SK-N-SH (cell line): ENCODE data around the gene AMZ1.

Experiments
- CTCF ChIP-seq: fragments of 200-600 bp; sonication (generic); IDR thresholded peaks from 2 replicates; pipeline ENCODE4 v1.6.1; 2017; ENCODE audit warnings: antibody characterized with exemption, mild to moderate bottlenecking, moderate library complexity
- EP300 ChIP-seq, 2 experiments: IDR thresholded peaks; 2 replicates each; pipeline versions ENCODE4 v1.4.0 to v1.6.1; 2012; ENCODE audit warnings: borderline replicate concordance in 1 of 2, low read depth in 1 of 2, low read length in 1 of 2
- EZH2phosphoT487 ChIP-seq: fragments of 200-600 bp; sonication (generic); IDR thresholded peaks from 2 replicates; pipeline ENCODE4 v1.6.1; 2017; ENCODE audit warnings: low read depth, mixed run types, mild to moderate bottlenecking, antibody characterized with exemption, moderate library complexity, borderline replicate concordance
- FOXJ3 ChIP-seq: sonication (generic); formaldehyde crosslinking; IDR thresholded peaks from 2 replicates; pipeline ENCODE4 v1.5.1; 2020; ENCODE audit warnings: mild to moderate bottlenecking, missing genetic modification reagents
- GABPA ChIP-seq: IDR thresholded peaks from 2 replicates; pipeline ENCODE4 v1.4.0; 2012; ENCODE audit warnings: low read depth, mild to moderate bottlenecking
- GATA2 ChIP-seq: sonication (generic); formaldehyde crosslinking; IDR thresholded peaks from 2 replicates; pipeline ENCODE4 v1.5.0; 2020; ENCODE audit warnings: mild to moderate bottlenecking, missing genetic modification reagents
- JUND ChIP-seq: IDR thresholded peaks from 2 replicates; pipeline ENCODE4 v1.4.0; 2012
- NRF1 ChIP-seq: IDR thresholded peaks from 2 replicates; pipeline ENCODE4 v1.6.1; 2012; ENCODE audit warnings: low read depth, mild to moderate bottlenecking, low read length
- RAD21 ChIP-seq: IDR thresholded peaks from 2 replicates; pipeline ENCODE4 v1.6.1; 2012; ENCODE audit warnings: mild to moderate bottlenecking, low read length
- RXRA ChIP-seq: IDR thresholded peaks from 2 replicates; pipeline ENCODE4 v1.4.0; 2012; ENCODE audit warnings: low read depth, mild to moderate bottlenecking, borderline replicate concordance
- USF1 ChIP-seq: IDR thresholded peaks from 2 replicates; pipeline ENCODE4 v1.4.0; 2012; ENCODE audit warnings: low read depth, borderline replicate concordance
- USF2 ChIP-seq: fragments of 150-350 bp; IDR thresholded peaks from 2 replicates; pipeline ENCODE4 v1.6.1; 2017; ENCODE audit warnings: antibody characterized with exemption, low read length, low read depth, borderline replicate concordance
- TF ChIP-seq, protein P1 (sequence below): IDR thresholded peaks from 2 replicates; pipeline ENCODE4 v1.4.0; 2012; ENCODE audit warnings: low read depth, borderline replicate concordance
- TF ChIP-seq, protein P2 (sequence below): IDR thresholded peaks from 2 replicates; pipeline ENCODE4 v1.6.1; 2012; ENCODE audit warnings: mild to moderate bottlenecking, low read depth, low read length, moderate library complexity

DNA sequence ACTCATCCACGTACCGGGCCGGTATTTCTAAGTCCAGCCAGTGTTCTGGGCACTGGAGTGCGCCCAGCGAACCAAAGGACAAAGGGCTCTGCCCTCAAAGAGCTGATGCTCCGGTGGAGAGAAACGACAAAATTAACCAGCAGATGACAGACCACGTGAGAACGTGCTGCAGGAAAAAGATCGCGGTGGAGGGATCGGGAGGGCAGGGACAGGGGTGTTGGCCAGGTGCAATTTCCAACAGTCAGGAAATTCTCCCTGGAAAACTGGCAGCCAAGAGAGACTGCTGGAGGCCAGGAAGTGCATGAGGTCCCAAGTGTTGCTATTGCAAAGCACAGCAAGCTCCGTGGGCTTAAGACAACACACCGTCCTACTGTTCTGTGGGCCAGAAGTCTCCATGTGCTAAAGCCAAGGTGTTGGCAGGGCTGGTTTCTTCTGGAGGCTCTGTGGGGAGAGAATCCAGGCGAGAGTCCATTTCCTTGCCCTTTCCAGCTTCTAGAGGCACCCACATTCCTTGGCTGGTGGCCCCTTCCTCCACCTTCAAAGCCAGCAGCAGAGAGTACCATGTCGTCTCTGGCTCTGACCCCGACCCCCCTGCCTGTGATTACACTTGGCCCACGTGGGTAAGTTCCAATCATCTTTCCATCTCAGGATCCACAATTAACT lies 21.3 kb upstream of the AMZ1 start:
- TF ChIP-seq FOXJ3 (no peak), NRF1 (no peak), EP300 (IDR thresholded peaks at IDR 0.05; ENCODE audit: borderline replicate concordance in 1 of 2, low read depth in 1 of 2, low read length in 1 of 2) (no peak), EZH2phosphoT487 (no peak), GATA2 (CRISPR knock-in tag) (no peak), CTCF (no peak), USF1 (no peak), USF2 (no peak), JUND (no peak), RXRA (no peak), RAD21 (no peak), GABPA (no peak)
- TF ChIP-seq, protein P1, sequence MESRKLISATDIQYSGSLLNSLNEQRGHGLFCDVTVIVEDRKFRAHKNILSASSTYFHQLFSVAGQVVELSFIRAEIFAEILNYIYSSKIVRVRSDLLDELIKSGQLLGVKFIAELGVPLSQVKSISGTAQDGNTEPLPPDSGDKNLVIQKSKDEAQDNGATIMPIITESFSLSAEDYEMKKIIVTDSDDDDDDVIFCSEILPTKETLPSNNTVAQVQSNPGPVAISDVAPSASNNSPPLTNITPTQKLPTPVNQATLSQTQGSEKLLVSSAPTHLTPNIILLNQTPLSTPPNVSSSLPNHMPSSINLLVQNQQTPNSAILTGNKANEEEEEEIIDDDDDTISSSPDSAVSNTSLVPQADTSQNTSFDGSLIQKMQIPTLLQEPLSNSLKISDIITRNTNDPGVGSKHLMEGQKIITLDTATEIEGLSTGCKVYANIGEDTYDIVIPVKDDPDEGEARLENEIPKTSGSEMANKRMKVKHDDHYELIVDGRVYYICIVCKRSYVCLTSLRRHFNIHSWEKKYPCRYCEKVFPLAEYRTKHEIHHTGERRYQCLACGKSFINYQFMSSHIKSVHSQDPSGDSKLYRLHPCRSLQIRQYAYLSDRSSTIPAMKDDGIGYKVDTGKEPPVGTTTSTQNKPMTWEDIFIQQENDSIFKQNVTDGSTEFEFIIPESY, result no peak
- TF ChIP-seq, protein P2, sequence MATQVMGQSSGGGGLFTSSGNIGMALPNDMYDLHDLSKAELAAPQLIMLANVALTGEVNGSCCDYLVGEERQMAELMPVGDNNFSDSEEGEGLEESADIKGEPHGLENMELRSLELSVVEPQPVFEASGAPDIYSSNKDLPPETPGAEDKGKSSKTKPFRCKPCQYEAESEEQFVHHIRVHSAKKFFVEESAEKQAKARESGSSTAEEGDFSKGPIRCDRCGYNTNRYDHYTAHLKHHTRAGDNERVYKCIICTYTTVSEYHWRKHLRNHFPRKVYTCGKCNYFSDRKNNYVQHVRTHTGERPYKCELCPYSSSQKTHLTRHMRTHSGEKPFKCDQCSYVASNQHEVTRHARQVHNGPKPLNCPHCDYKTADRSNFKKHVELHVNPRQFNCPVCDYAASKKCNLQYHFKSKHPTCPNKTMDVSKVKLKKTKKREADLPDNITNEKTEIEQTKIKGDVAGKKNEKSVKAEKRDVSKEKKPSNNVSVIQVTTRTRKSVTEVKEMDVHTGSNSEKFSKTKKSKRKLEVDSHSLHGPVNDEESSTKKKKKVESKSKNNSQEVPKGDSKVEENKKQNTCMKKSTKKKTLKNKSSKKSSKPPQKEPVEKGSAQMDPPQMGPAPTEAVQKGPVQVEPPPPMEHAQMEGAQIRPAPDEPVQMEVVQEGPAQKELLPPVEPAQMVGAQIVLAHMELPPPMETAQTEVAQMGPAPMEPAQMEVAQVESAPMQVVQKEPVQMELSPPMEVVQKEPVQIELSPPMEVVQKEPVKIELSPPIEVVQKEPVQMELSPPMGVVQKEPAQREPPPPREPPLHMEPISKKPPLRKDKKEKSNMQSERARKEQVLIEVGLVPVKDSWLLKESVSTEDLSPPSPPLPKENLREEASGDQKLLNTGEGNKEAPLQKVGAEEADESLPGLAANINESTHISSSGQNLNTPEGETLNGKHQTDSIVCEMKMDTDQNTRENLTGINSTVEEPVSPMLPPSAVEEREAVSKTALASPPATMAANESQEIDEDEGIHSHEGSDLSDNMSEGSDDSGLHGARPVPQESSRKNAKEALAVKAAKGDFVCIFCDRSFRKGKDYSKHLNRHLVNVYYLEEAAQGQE, result no peak
